Lower leg skin (tissue), 3 donors: ENCODE data around the gene ZRANB3.

ENCODE experiments used
- POLR2A ChIP-seq, 2 donors: fragments of 450-650 bp; IDR thresholded peaks; one replicate each; pipeline ENCODE4 v1.6.1; 2016 to 2017; ENCODE audit warnings: antibody characterized with exemption in 2 of 2, mild to moderate bottlenecking in 1 of 2, moderate library complexity in 1 of 2
- TF ChIP-seq, protein P1 (sequence below), 3 donors: fragments of 450-650 bp; IDR thresholded peaks; one replicate each; pipeline ENCODE4 v1.5.1; 2016; ENCODE audit warnings: antibody characterized with exemption in 3 of 3, mild to moderate bottlenecking in 3 of 3, moderate library complexity in 2 of 3

DNA sequence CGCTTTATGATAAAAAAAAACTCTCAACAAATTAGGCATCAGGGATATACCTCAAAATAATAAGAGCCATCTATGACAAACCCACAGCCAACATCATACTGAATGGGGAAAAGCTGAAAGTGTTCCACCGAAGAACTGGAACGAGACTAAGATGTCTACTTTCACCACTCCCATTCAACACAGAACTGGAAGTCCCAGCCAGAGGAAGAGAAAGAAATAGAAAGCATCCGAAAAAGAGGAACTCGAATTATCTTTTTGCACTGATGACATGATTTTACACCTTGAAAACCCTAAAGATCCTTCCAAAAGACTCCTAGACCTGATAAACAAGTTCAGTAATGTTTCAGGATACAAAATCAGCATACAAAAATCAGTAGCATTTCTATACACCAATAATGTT lies 121.6 kb downstream of the ZRANB3 start:
- TF ChIP-seq, protein P1, sequence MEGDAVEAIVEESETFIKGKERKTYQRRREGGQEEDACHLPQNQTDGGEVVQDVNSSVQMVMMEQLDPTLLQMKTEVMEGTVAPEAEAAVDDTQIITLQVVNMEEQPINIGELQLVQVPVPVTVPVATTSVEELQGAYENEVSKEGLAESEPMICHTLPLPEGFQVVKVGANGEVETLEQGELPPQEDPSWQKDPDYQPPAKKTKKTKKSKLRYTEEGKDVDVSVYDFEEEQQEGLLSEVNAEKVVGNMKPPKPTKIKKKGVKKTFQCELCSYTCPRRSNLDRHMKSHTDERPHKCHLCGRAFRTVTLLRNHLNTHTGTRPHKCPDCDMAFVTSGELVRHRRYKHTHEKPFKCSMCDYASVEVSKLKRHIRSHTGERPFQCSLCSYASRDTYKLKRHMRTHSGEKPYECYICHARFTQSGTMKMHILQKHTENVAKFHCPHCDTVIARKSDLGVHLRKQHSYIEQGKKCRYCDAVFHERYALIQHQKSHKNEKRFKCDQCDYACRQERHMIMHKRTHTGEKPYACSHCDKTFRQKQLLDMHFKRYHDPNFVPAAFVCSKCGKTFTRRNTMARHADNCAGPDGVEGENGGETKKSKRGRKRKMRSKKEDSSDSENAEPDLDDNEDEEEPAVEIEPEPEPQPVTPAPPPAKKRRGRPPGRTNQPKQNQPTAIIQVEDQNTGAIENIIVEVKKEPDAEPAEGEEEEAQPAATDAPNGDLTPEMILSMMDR (IDR thresholded peaks at IDR 0.05), result no peak
- TF ChIP-seq POLR2A (IDR thresholded peaks at IDR 0.05), result no peak
